KMS-11 (cell line): ENCODE measurements around the gene FADS3.

Experiments used
- H2AFZ ChIP-seq: fragments of 200-600 bp; sonication (generic); 2 replicates; pipeline ENCODE4 v1.6.1; 2016; ENCODE audit warnings: antibody characterized with exemption, mixed run types, low read depth
- H3K27ac ChIP-seq: fragments of 200-600 bp; sonication (generic); 2 replicates; pipeline ENCODE4 v1.6.1; 2016; ENCODE audit warnings: mild to moderate bottlenecking, mixed run types
- H3K27me3 ChIP-seq: fragments of 200-600 bp; sonication (generic); 2 replicates; pipeline ENCODE4 v1.6.1; 2017; ENCODE audit warnings: mild to moderate bottlenecking, low read depth, mixed run types, moderate library complexity; ENCODE audit not compliant: insufficient read depth
- H3K36me3 ChIP-seq: fragments of 200-600 bp; sonication (generic); 2 replicates; pipeline ENCODE4 v1.6.1; 2017; ENCODE audit warnings: mild to moderate bottlenecking, mixed run types; ENCODE audit not compliant: insufficient read depth
- H3K4me1 ChIP-seq: fragments of 200-600 bp; sonication (generic); 2 replicates; pipeline ENCODE4 v1.6.1; 2016; ENCODE audit warnings: mild to moderate bottlenecking, low read depth, mixed run types; ENCODE audit not compliant: poor library complexity, severe bottlenecking
- H3K4me2 ChIP-seq: fragments of 200-600 bp; sonication (generic); 2 replicates; pipeline ENCODE4 v1.7.0; 2016; ENCODE audit warnings: mild to moderate bottlenecking, mixed run types
- H3K4me3 ChIP-seq: fragments of 200-600 bp; sonication (generic); IDR thresholded peaks from 2 replicates; pipeline ENCODE4 v1.6.1; 2017; ENCODE audit warnings: low read depth, low read length, mixed read lengths; ENCODE audit not compliant: insufficient read depth
- H3K79me2 ChIP-seq: fragments of 200-600 bp; sonication (generic); 2 replicates; pipeline ENCODE4 v1.6.1; 2016; ENCODE audit warnings: low read depth, mixed run types; ENCODE audit not compliant: insufficient read depth
- H3K9ac ChIP-seq: fragments of 200-600 bp; sonication (generic); 2 replicates; pipeline ENCODE4 v1.6.1; 2016; ENCODE audit warnings: mild to moderate bottlenecking, mixed run types
- H4K20me1 ChIP-seq: fragments of 200-600 bp; sonication (generic); 2 replicates; pipeline ENCODE4 v1.6.1; 2016; ENCODE audit warnings: mild to moderate bottlenecking, mixed run types; ENCODE audit not compliant: insufficient read depth
- CTCF ChIP-seq: fragments of 200-600 bp; sonication (generic); conservative IDR thresholded peaks from 2 replicates; pipeline ENCODE4 v1.6.1; 2017; ENCODE audit warnings: low read depth, mild to moderate bottlenecking, antibody characterized with exemption, low read length, moderate library complexity, mixed read lengths

The FADS3 gene

DNA sequence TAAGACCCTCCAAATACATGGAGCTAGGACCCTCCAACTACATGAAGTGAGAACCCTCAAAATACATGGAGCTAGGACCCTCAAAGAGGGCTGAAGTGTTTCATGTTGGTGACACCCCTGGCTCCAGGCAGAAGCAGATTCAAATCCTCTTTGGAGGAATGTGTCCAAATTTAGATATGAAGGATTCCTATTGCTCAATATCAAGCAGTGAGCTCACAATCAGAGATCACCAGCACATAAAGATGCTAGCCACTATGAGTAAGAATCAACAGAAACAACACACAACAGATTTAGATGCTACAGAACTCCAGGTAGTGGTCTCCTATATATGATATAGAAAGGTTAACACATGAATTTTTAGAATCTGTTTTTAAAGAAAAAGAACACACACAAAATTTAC, 37.3 kb upstream of the FADS3 start:
- Histone ChIP-seq H3K4me2 (no peak overlapping the region), H3K79me2 (no peaks in the 10 kb centered on the region), H2AFZ (no peak overlapping the region), H3K27ac (no peak overlapping the region), H4K20me1 (no peaks in the 10 kb centered on the region), H3K27me3 (no peaks in the 10 kb centered on the region), H3K36me3 (no peaks in the 10 kb centered on the region), H3K9ac (no peak overlapping the region), H3K4me1 (no peaks in the 10 kb centered on the region), H3K4me3 (no peak overlapping the region)
- TF ChIP-seq CTCF: no peak

DNA sequence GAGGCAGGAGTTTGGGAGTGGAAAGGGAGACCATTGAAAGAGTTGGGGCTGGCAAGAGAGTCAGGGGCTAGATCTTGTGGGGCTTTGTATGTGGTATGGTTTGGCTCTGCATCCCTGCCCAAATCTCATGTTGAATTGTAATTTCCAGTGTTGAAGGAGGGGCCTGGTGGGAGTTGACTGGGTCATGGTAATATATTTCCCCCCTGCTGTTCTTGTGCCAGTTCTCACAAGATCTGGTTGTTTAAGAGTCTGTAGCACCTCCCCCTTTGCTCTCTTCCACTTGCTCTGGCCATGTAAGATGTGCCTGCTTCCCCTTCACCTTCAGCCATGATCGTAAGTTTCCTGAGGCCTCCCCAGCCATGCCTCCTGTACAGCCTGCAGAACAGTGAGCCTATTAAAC, 36.2 kb upstream of the FADS3 start:
- TF ChIP-seq CTCF: no peak
- no peak overlapping the region for H3K9ac ChIP-seq
- no peaks in the 10 kb centered on the region for H3K36me3 ChIP-seq
- no peak overlapping the region for H3K4me3 ChIP-seq
- H4K20me1 ChIP-seq: no peaks in the 10 kb centered on the region
- no peaks in the 10 kb centered on the region for H3K27me3 ChIP-seq
- no peak overlapping the region for H2AFZ ChIP-seq
- no peaks in the 10 kb centered on the region for H3K4me1 ChIP-seq
- H3K27ac ChIP-seq: no peak overlapping the region
- no peak overlapping the region for H3K4me2 ChIP-seq
- H3K79me2 ChIP-seq: no peaks in the 10 kb centered on the region

GRCh38 chr11:61926235-61926634, 34.9 kb upstream of the FADS3 start:
- no peak overlapping the region for H3K27ac ChIP-seq
- H4K20me1 ChIP-seq: no peaks in the 10 kb centered on the region
- no peaks in the 10 kb centered on the region for H3K27me3 ChIP-seq
- no peak for TF ChIP-seq CTCF
- H3K79me2 ChIP-seq: no peaks in the 10 kb centered on the region
- H3K4me1 ChIP-seq: no peaks in the 10 kb centered on the region
- no peak overlapping the region for H2AFZ ChIP-seq
- no peak overlapping the region for H3K4me2 ChIP-seq
- no peak overlapping the region for H3K9ac ChIP-seq
- no peaks in the 10 kb centered on the region for H3K36me3 ChIP-seq
- no peak overlapping the region for H3K4me3 ChIP-seq

DNA sequence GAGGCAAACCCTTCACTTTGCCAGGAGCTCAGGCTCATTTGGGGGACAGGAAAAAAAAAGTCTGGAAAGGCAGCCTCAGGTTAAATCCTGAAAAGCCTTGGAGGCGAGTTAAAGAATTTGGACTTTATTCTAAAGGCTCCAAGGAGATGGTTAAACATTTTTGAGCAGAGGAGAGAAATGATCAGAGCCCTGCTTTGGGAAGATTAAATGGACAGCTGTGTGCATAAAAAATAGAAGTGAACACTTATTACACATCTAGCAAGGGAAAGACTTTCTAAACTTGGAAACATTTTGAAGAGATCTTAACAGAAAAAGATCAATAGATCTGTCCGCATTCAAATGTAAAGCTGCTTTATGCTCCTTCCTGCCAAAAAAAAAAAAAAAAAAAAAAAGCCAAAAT, 34.4 kb upstream of the FADS3 start:
- no peak for TF ChIP-seq CTCF
- H3K27ac ChIP-seq: no peak overlapping the region
- no peaks in the 10 kb centered on the region for H3K79me2 ChIP-seq
- no peak overlapping the region for H2AFZ ChIP-seq
- H3K4me1 ChIP-seq: no peaks in the 10 kb centered on the region
- no peak overlapping the region for H3K9ac ChIP-seq
- H4K20me1 ChIP-seq: no peaks in the 10 kb centered on the region
- H3K36me3 ChIP-seq: no peaks in the 10 kb centered on the region
- no peak overlapping the region for H3K4me3 ChIP-seq
- H3K27me3 ChIP-seq: no peaks in the 10 kb centered on the region
- no peak overlapping the region for H3K4me2 ChIP-seq

GRCh38 chr11:61924064-61924455, 32.7 kb upstream of the FADS3 start:
- Histone ChIP-seq H3K4me3 (no peak overlapping the region), H3K27me3 (no peaks in the 10 kb centered on the region), H3K4me1 (no peaks in the 10 kb centered on the region), H3K9ac (no peak overlapping the region), H3K36me3 (no peaks in the 10 kb centered on the region), H2AFZ (no peak overlapping the region), H3K79me2 (no peaks in the 10 kb centered on the region), H3K27ac (no peak overlapping the region), H3K4me2 (no peak overlapping the region), H4K20me1 (no peaks in the 10 kb centered on the region)
- TF ChIP-seq CTCF: no peak
